GM23338 (cell line): ENCODE data around the gene RNF112. TPM values are rescaled to one million over a fixed set of nuclear protein-coding genes. Genes with fewer than 3 reads are reported as not detected.
A peak's percentile ranks its signal among the peaks of the same experiment; 100 is the strongest.

Experiments used
- ATAC-seq: fragments of 200-7000 bp; cut with Tn5 transposase; 3 replicates; pipeline ENCODE4 v1.9.1; 2020
- DNase-seq: peaks from one replicate; pipeline ENCODE4 v3.0.0-alpha.2; 2015; ENCODE audit warnings: low spot score
- H2AFZ ChIP-seq: fragments of 200-600 bp; sonication (generic); 2 replicates; pipeline ENCODE4 v1.8.0; 2016; ENCODE audit warnings: antibody characterized with exemption, mild to moderate bottlenecking, moderate library complexity
- H3F3A ChIP-seq: fragments of 200-600 bp; sonication (generic); replicated peaks from 2 replicates; pipeline ENCODE4 v1.8.0; 2017; ENCODE audit warnings: antibody characterized with exemption, mixed run types, low read depth
- H3K27ac ChIP-seq: fragments of 200-600 bp; sonication (generic); 2 replicates; pipeline ENCODE4 v1.6.1; 2016; ENCODE audit warnings: low read depth
- H3K27me3 ChIP-seq: fragments of 200-600 bp; sonication (generic); 2 replicates; pipeline ENCODE4 v1.8.0; 2016; ENCODE audit warnings: mild to moderate bottlenecking, mixed run types, moderate library complexity; ENCODE audit not compliant: insufficient read depth
- H3K36me3 ChIP-seq: fragments of 200-600 bp; sonication (generic); 2 replicates; pipeline ENCODE4 v1.8.0; 2016; ENCODE audit warnings: mild to moderate bottlenecking; ENCODE audit not compliant: insufficient read depth
- H3K4me1 ChIP-seq: fragments of 200-600 bp; sonication (generic); 2 replicates; pipeline ENCODE4 v1.8.0; 2016; ENCODE audit warnings: mild to moderate bottlenecking, moderate library complexity; ENCODE audit not compliant: insufficient read depth
- H3K4me2 ChIP-seq: fragments of 200-600 bp; sonication (generic); 2 replicates; pipeline ENCODE4 v1.7.1; 2017; ENCODE audit warnings: mixed run types
- H3K4me3 ChIP-seq: fragments of 200-600 bp; sonication (generic); 2 replicates; pipeline ENCODE4 v1.6.1; 2016; ENCODE audit warnings: mixed run types
- H3K79me2 ChIP-seq: fragments of 200-600 bp; sonication (generic); replicated peaks from 2 replicates; pipeline ENCODE4 v1.8.0; 2017; ENCODE audit warnings: mild to moderate bottlenecking; ENCODE audit not compliant: insufficient read depth
- H3K9me2 ChIP-seq: fragments of 200-600 bp; sonication (generic); 2 replicates; pipeline ENCODE4 v1.8.0; 2017; ENCODE audit not compliant: insufficient read depth
- H4K20me1 ChIP-seq: fragments of 200-600 bp; sonication (generic); replicated peaks from 2 replicates; pipeline ENCODE4 v1.8.0; 2017; ENCODE audit warnings: mild to moderate bottlenecking; ENCODE audit not compliant: insufficient read depth
- H3K27ac Mint-ChIP-seq: 2 replicates; pipeline ENCODE4 v1.8.0; 2020; ENCODE audit warnings: inconsistent platforms, mild to moderate bottlenecking, moderate library complexity, mixed read lengths
- H3K27me3 Mint-ChIP-seq: 3 replicates; pipeline ENCODE4 v1.8.0; 2022; ENCODE audit warnings: low read depth, mild to moderate bottlenecking, moderate library complexity, mixed read lengths, inconsistent platforms; ENCODE audit not compliant: insufficient read depth, poor library complexity
- H3K36me3 Mint-ChIP-seq: 3 replicates; pipeline ENCODE4 v1.8.0; 2021; ENCODE audit warnings: low read depth, mild to moderate bottlenecking, inconsistent platforms, moderate library complexity, mixed read lengths
- H3K4me1 Mint-ChIP-seq: 3 replicates; pipeline ENCODE4 v1.8.0; 2020; ENCODE audit warnings: mild to moderate bottlenecking, inconsistent platforms, mixed read lengths
- H3K4me3 Mint-ChIP-seq: 3 replicates; pipeline ENCODE4 v1.8.0; 2021; ENCODE audit warnings: moderate library complexity, mild to moderate bottlenecking, inconsistent platforms, mixed read lengths
- H3K9me3 Mint-ChIP-seq: 3 replicates; pipeline ENCODE4 v1.8.0; 2020; ENCODE audit warnings: moderate library complexity, mild to moderate bottlenecking, inconsistent platforms, mixed read lengths
- ETS1 ChIP-seq: IDR thresholded peaks from 2 replicates; pipeline ENCODE4 v1.6.1; 2016; ENCODE audit warnings: antibody characterized with exemption
- EZH2 ChIP-seq: fragments of 200-600 bp; sonication (generic); IDR thresholded peaks from one replicate; pipeline ENCODE4 v1.8.0; 2017; ENCODE audit warnings: antibody characterized with exemption, mild to moderate bottlenecking, low read depth; ENCODE audit not compliant: unreplicated experiment
- EZH2phosphoT487 ChIP-seq: fragments of 200-600 bp; sonication (generic); IDR thresholded peaks from one replicate; pipeline ENCODE4 v1.8.1; 2018; ENCODE audit warnings: antibody characterized with exemption; ENCODE audit not compliant: unreplicated experiment
- JUNB ChIP-seq: IDR thresholded peaks from one replicate; pipeline ENCODE4 v1.6.1; 2016; ENCODE audit warnings: antibody characterized with exemption; ENCODE audit not compliant: unreplicated experiment
- NANOG ChIP-seq: IDR thresholded peaks from 2 replicates; pipeline ENCODE4 v1.6.1; 2016; ENCODE audit warnings: antibody characterized with exemption, borderline replicate concordance
- POLR2AphosphoS5 ChIP-seq: IDR thresholded peaks from 2 replicates; pipeline ENCODE4 v1.6.1; 2016; ENCODE audit warnings: antibody characterized with exemption, low read depth
- REST ChIP-seq: IDR thresholded peaks from one replicate; pipeline ENCODE4 v1.6.1; 2018; ENCODE audit warnings: antibody characterized with exemption; ENCODE audit not compliant: unreplicated experiment
- STAT1 ChIP-seq: IDR thresholded peaks from one replicate; pipeline ENCODE4 v1.6.1; 2016; ENCODE audit warnings: antibody characterized with exemption; ENCODE audit not compliant: unreplicated experiment
- ZNF114 ChIP-seq: fragments of 250-450 bp; sonication (Bioruptor Pico); IDR thresholded peaks from 2 replicates; pipeline ENCODE4 v1.5.0; 2020; ENCODE audit warnings: mild to moderate bottlenecking, moderate library complexity
- ZNF331 ChIP-seq: fragments of 250-450 bp; sonication (Bioruptor Pico); IDR thresholded peaks from 2 replicates; pipeline ENCODE4 v1.5.0; 2020; ENCODE audit warnings: low read depth, mild to moderate bottlenecking, moderate library complexity
- polyA plus RNA-seq: library from polyadenylated mRNA; unstranded; fragments of >200 nt; fragmentation: Nextera tagmentation; extraction: Ambion mirVana; gene quantifications from 2 replicates; pipeline ENCODE4 v1.2.1, GENCODE V29; 2016
- total RNA-seq: library from RNA; depleted of rRNA; stranded (reverse); fragments of >200 nt; shearing (Covaris generic); gene quantifications from 2 replicates; pipeline ENCODE4 v1.2.3, GENCODE V29; 2014
- TF ChIP-seq, protein P1 (sequence below), 2 experiments: fragments of 200-600 bp in 1 of 2; sonication (generic) in 1 of 2; conservative IDR thresholded peaks; 2 replicates each; pipeline versions ENCODE4 v1.5.1 to v1.6.1; 2016 to 2017; ENCODE audit warnings: antibody characterized with exemption in 2 of 2, low read depth in 2 of 2, mild to moderate bottlenecking in 2 of 2, moderate library complexity in 1 of 2

The RNF112 gene
- total and polyA plus RNA-seq, 2 experiments from 2014 or later, result 0.42 to 4.1 TPM

- Histone ChIP-seq H3K27me3 (no peaks in the 10 kb centered on the region), H3K27ac (no peak overlapping the region), H3K36me3 (no peaks in the 10 kb centered on the region)
Measured at GRCh38 chr17:19363114-19363438, 48.0 kb upstream of the RNF112 start.

DNA sequence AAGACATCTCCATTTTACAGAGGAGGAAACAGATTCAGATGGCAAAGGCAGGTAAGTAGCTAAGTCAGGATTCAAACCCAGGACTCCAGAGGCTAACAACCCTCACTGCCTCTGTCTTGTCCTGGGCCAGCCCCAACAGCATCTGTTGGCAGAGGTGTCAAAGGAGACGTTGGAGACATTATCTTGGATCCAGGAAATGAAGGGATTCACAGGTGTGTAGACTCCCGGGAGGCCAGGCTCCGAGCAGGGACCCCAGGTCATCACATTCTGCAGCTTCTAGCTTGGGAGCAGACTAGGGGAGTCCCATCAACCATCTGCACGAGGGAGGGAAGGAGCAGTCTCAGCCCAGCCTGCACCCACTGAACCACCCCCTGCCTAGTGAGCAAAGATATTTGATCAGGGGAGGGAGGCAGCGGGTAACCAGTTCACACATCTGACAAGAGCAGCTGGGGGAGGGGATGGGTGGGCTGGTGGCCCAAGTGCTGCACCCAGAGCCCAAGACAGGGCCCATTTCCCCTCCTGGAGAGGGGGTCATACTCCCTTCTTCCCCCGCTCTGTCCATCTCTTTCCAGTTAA lies 47.5 kb upstream of the RNF112 start:
- no peaks in the 10 kb centered on the region for H4K20me1 ChIP-seq
- no peaks in the 10 kb centered on the region for H3K79me2 ChIP-seq
- no peaks in the 10 kb centered on the region for H3F3A ChIP-seq
- peaks cover 11% of the 10 kb centered on the region for H3K4me1 ChIP-seq
- peak overlapping the region; percentile 97 for H3K4me2 ChIP-seq
- no peak for DNase-seq
- no peak for ATAC-seq
- H3K4me1 Mint-ChIP-seq, result peaks cover 14% of the 10 kb centered on the region
- H3K27me3 ChIP-seq, result no peaks in the 10 kb centered on the region
- no peak overlapping the region for H3K27ac ChIP-seq
- H3K4me3 Mint-ChIP-seq, result peak overlapping the region; percentile 89
- no peaks in the 10 kb centered on the region for H3K9me2 ChIP-seq
- no peaks in the 10 kb centered on the region for H3K36me3 ChIP-seq
- no peak overlapping the region; the same call in 1 of the 2 replicates for H3K27ac Mint-ChIP-seq
- H3K36me3 Mint-ChIP-seq, result no peaks in the 10 kb centered on the region; the same call in 2 of the 3 replicates
- peak overlapping the region; percentile 91 for H3K4me3 ChIP-seq
- H2AFZ ChIP-seq, result no peak overlapping the region
- no peaks in the 10 kb centered on the region for H3K9me3 Mint-ChIP-seq
- peaks cover 6% of the 10 kb centered on the region for H3K27me3 Mint-ChIP-seq
- no peak for TF ChIP-seq EZH2phosphoT487
- no peak for TF ChIP-seq EZH2
- TF ChIP-seq ZNF114 (CRISPR knock-in tag), result no peak
- TF ChIP-seq ETS1, result no peak
- no peak for TF ChIP-seq ZNF331
- TF ChIP-seq JUNB, result no peak
- no peak for TF ChIP-seq REST
- no peak for TF ChIP-seq STAT1
- TF ChIP-seq POLR2AphosphoS5, result no peak
- TF ChIP-seq NANOG, result no peak

More at GRCh38 chr17:19363114-19363438, 48.0 kb upstream of the RNF112 start:
- ATAC-seq (no peak), DNase-seq (no peak)
- Histone ChIP-seq H3K4me2 (peak overlapping the region; percentile 97), H3K79me2 (no peaks in the 10 kb centered on the region), H4K20me1 (no peaks in the 10 kb centered on the region), H3K4me3 (peak overlapping the region; percentile 91), H3K4me1 (peaks cover 11% of the 10 kb centered on the region), H3F3A (no peaks in the 10 kb centered on the region), H3K9me2 (no peaks in the 10 kb centered on the region), H2AFZ (peak overlapping the region; percentile 95; the same call in 1 of the 2 replicates)
- no peak for TF ChIP-seq NANOG
- TF ChIP-seq, protein P1, sequence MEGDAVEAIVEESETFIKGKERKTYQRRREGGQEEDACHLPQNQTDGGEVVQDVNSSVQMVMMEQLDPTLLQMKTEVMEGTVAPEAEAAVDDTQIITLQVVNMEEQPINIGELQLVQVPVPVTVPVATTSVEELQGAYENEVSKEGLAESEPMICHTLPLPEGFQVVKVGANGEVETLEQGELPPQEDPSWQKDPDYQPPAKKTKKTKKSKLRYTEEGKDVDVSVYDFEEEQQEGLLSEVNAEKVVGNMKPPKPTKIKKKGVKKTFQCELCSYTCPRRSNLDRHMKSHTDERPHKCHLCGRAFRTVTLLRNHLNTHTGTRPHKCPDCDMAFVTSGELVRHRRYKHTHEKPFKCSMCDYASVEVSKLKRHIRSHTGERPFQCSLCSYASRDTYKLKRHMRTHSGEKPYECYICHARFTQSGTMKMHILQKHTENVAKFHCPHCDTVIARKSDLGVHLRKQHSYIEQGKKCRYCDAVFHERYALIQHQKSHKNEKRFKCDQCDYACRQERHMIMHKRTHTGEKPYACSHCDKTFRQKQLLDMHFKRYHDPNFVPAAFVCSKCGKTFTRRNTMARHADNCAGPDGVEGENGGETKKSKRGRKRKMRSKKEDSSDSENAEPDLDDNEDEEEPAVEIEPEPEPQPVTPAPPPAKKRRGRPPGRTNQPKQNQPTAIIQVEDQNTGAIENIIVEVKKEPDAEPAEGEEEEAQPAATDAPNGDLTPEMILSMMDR (conservative IDR thresholded peaks at IDR 0.05; ENCODE audit: low read depth in 2 of 2), result 0 out of 4 replicates have a peak, but pooled peaks of 1 of the 2 experiments have one; percentile 5
- peaks cover 6% of the 10 kb centered on the region for H3K27me3 Mint-ChIP-seq
- H3K4me3 Mint-ChIP-seq, result peak overlapping the region; percentile 89; the same call in 2 of the 3 replicates
- H3K27ac Mint-ChIP-seq, result no peak overlapping the region
- H3K4me1 Mint-ChIP-seq, result peaks cover 14% of the 10 kb centered on the region
- no peaks in the 10 kb centered on the region; the same call in 2 of the 3 replicates for H3K36me3 Mint-ChIP-seq
- H3K9me3 Mint-ChIP-seq, result no peaks in the 10 kb centered on the region
